ACC112 (cell line): ENCODE measurements around the gene KLHDC8B.
"Not testable (repeated sequence)": the region's sequence is repeated elsewhere in the genome, so short reads cannot be mapped to it uniquely, and the experiment has no call there.

Experiments used
- H2AFZ ChIP-seq: fragments of 200-600 bp; sonication (generic); one replicate; pipeline ENCODE4 v1.6.0; 2017; ENCODE audit warnings: antibody characterized with exemption, low read length; ENCODE audit not compliant: unreplicated experiment
- H3K27ac ChIP-seq: fragments of 200-600 bp; sonication (generic); 2 replicates; pipeline ENCODE4 v1.5.1; 2014; ENCODE audit warnings: low read depth, mild to moderate bottlenecking, antibody characterized with exemption, low read length, moderate library complexity
- H3K27me3 ChIP-seq: fragments of 200-600 bp; sonication (generic); 2 replicates; pipeline ENCODE4 v1.6.1; 2014; ENCODE audit warnings: mild to moderate bottlenecking, antibody characterized with exemption, low read length, moderate library complexity, mixed read lengths; ENCODE audit not compliant: insufficient read depth
- H3K36me3 ChIP-seq: fragments of 200-600 bp; sonication (generic); 2 replicates; pipeline ENCODE4 v1.6.1; 2016; ENCODE audit warnings: mild to moderate bottlenecking, antibody characterized with exemption, low read length, moderate library complexity, mixed read lengths; ENCODE audit not compliant: insufficient read depth
- H3K4me1 ChIP-seq: fragments of 200-600 bp; sonication (generic); one replicate; pipeline ENCODE4 v1.6.1; 2016; ENCODE audit warnings: low read length, mixed read lengths; ENCODE audit not compliant: insufficient read depth, unreplicated experiment, control insufficient read depth
- H3K4me3 ChIP-seq: fragments of 200-600 bp; sonication (generic); 2 replicates; pipeline ENCODE4 v1.5.1; 2014; ENCODE audit warnings: mild to moderate bottlenecking, low read depth, low read length
- H3K79me2 ChIP-seq: fragments of 200-600 bp; sonication (generic); one replicate; pipeline ENCODE4 v1.6.0; 2016; ENCODE audit warnings: low read length; ENCODE audit not compliant: control insufficient read depth, unreplicated experiment, insufficient read depth

KLHDC8B gene

GRCh38 chr3:49217688-49218470 is 46.5 kb downstream of the KLHDC8B start:
- Histone ChIP-seq H2AFZ (no peak overlapping the region), H3K4me1 (peaks cover 7% of the 10 kb centered on the region), H3K4me3 (no peak overlapping the region), H3K36me3 (peaks cover 15% of the 10 kb centered on the region), H3K27me3 (no peaks in the 10 kb centered on the region), H3K27ac (no peak overlapping the region), H3K79me2 (peaks cover 2% of the 10 kb centered on the region)

GRCh38 chr3:49218471-49218989 is 47.1 kb downstream of the KLHDC8B start:
- Histone ChIP-seq H3K27ac (peak overlapping the region; percentile 36), H3K36me3 (peaks cover 15% of the 10 kb centered on the region)
- H2AFZ ChIP-seq, H3K4me1 ChIP-seq, H3K27me3 ChIP-seq, H3K79me2 ChIP-seq, H3K4me3 ChIP-seq: not testable (repeated sequence)

- peaks cover 7% of the 10 kb centered on the region for H3K4me1 ChIP-seq
- peaks cover 2% of the 10 kb centered on the region for H3K79me2 ChIP-seq
- no peak overlapping the region for H2AFZ ChIP-seq
- no peaks in the 10 kb centered on the region for H3K27me3 ChIP-seq
- peaks cover 11% of the 10 kb centered on the region for H3K36me3 ChIP-seq
- H3K27ac ChIP-seq, result peak overlapping the region; percentile 36
- H3K4me3 ChIP-seq, result no peak overlapping the region
Observed at GRCh38 chr3:49219132-49219531, 47.7 kb downstream of the KLHDC8B start.

GRCh38 chr3:49220985-49221563 is 49.7 kb downstream of the KLHDC8B start:
- H3K36me3 ChIP-seq, H3K27ac ChIP-seq, H2AFZ ChIP-seq: not testable (repeated sequence)

GRCh38 chr3:49222002-49222401 is 50.6 kb downstream of the KLHDC8B start:
- peaks cover 3% of the 10 kb centered on the region for H3K36me3 ChIP-seq
- no peak overlapping the region for H3K4me3 ChIP-seq
- peaks cover 7% of the 10 kb centered on the region for H3K4me1 ChIP-seq
- H3K79me2 ChIP-seq, result peaks cover 2% of the 10 kb centered on the region
- no peaks in the 10 kb centered on the region for H3K27me3 ChIP-seq
- H3K27ac ChIP-seq, result no peak overlapping the region
- no peak overlapping the region for H2AFZ ChIP-seq

More at GRCh38 chr3:49220985-49221563, 49.7 kb downstream of the KLHDC8B start:
- not testable (repeated sequence) for H3K4me3 ChIP-seq, H3K79me2 ChIP-seq, H3K4me1 ChIP-seq, H3K27me3 ChIP-seq
